NB4 (cell line): ENCODE results near the gene ZNF609.
A peak's percentile ranks its signal among the peaks of the same experiment; 100 is the strongest.

Experiments used
- DNase-seq: peaks from one replicate; pipeline ENCODE4 v3.0.0; 2010; ENCODE audit warnings: low read depth
- H3K4me3 ChIP-seq: one replicate; pipeline ENCODE4 v1.5.1; 2011; ENCODE audit warnings: mild to moderate bottlenecking, low read depth, low read length, moderate library complexity
- MAX ChIP-seq: IDR thresholded peaks from 2 replicates; pipeline ENCODE4 v1.6.1; 2011; ENCODE audit warnings: low read depth, low read length
- MYC ChIP-seq: IDR thresholded peaks from 2 replicates; pipeline ENCODE4 v1.6.1; 2011; ENCODE audit warnings: low read depth, low read length
- POLR2A ChIP-seq: IDR thresholded peaks from 2 replicates; pipeline ENCODE4 v1.6.1; 2011; ENCODE audit warnings: mild to moderate bottlenecking; ENCODE audit not compliant: insufficient read length; ENCODE audit errors: extremely low read depth
- TF ChIP-seq, protein P1 (sequence below): IDR thresholded peaks from one replicate; pipeline ENCODE4 v1.5.1; 2012; ENCODE audit warnings: low read depth, low read length

ZNF609 gene

GRCh38 chr15:64459066-64459781 is 1.2 kb upstream of the ZNF609 start:
- H3K4me3 ChIP-seq = no peak overlapping the region
- TF ChIP-seq, protein P1, sequence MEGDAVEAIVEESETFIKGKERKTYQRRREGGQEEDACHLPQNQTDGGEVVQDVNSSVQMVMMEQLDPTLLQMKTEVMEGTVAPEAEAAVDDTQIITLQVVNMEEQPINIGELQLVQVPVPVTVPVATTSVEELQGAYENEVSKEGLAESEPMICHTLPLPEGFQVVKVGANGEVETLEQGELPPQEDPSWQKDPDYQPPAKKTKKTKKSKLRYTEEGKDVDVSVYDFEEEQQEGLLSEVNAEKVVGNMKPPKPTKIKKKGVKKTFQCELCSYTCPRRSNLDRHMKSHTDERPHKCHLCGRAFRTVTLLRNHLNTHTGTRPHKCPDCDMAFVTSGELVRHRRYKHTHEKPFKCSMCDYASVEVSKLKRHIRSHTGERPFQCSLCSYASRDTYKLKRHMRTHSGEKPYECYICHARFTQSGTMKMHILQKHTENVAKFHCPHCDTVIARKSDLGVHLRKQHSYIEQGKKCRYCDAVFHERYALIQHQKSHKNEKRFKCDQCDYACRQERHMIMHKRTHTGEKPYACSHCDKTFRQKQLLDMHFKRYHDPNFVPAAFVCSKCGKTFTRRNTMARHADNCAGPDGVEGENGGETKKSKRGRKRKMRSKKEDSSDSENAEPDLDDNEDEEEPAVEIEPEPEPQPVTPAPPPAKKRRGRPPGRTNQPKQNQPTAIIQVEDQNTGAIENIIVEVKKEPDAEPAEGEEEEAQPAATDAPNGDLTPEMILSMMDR = no peak
- TF ChIP-seq MYC = no peak
- no peak for TF ChIP-seq MAX
- no peak for TF ChIP-seq POLR2A
- no peak for DNase-seq

- peak; percentile 77 for DNase-seq
Measured at GRCh38 chr15:64460724-64461720, 644 bp downstream of the ZNF609 start.

DNA sequence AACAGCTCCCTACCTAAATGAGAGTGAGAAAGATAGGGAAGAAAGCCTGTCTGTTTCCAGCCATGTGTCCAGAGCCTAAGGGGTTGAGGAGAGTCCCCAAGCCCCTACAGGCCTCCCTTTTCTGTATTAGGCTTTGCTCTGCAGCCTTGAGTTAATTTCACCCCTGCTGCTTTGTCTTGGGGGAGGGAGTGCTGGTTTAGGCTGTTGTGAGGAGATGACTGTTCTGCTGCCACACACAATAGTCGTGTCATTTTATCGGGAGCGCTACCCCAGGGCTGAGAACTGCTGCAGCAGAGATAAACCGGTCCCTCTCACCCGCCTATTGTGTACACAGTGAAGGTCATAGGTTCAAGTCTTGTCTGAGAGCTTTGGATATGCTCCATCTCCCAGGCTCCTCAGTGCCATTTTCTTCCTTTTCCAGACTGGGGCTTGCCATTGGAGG is 1.4 kb downstream of the ZNF609 start:
- peak overlapping the region; percentile 80 for H3K4me3 ChIP-seq
- TF ChIP-seq, protein P1 = no peak
- TF ChIP-seq MYC (no peak), MAX (no peak), POLR2A (no peak)
- DNase-seq = peak; percentile 25

More at GRCh38 chr15:64460724-64461720, 644 bp downstream of the ZNF609 start:
- TF ChIP-seq, protein P1 = no peak
- TF ChIP-seq MAX (no peak), MYC (no peak), POLR2A (no peak)
- H3K4me3 ChIP-seq = peak overlapping the region; percentile 80

DNA sequence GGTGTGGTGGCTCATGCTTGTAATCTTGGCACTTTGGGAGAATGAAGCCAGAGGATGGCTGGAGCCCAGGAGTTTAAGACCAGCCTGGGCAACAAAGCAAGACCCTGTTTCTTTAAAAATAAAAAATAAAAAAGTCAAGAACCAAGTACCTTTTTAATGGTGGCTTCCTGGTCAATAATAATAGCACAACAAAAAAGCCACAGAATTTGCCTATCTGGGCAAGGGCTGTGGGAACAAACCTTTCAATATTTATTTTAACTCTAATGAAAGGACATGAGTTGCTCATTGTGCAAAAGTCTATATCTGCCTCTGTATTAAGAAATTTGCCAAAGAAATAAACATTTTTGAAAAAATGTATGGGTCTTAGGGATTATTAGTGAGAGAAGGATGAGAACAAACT is 2.1 kb downstream of the ZNF609 start:
- no peak for DNase-seq
- no peak for TF ChIP-seq MAX
- no peak for TF ChIP-seq MYC
- TF ChIP-seq, protein P1 = no peak
- TF ChIP-seq POLR2A = no peak
- peak overlapping the region; percentile 80 for H3K4me3 ChIP-seq

DNA sequence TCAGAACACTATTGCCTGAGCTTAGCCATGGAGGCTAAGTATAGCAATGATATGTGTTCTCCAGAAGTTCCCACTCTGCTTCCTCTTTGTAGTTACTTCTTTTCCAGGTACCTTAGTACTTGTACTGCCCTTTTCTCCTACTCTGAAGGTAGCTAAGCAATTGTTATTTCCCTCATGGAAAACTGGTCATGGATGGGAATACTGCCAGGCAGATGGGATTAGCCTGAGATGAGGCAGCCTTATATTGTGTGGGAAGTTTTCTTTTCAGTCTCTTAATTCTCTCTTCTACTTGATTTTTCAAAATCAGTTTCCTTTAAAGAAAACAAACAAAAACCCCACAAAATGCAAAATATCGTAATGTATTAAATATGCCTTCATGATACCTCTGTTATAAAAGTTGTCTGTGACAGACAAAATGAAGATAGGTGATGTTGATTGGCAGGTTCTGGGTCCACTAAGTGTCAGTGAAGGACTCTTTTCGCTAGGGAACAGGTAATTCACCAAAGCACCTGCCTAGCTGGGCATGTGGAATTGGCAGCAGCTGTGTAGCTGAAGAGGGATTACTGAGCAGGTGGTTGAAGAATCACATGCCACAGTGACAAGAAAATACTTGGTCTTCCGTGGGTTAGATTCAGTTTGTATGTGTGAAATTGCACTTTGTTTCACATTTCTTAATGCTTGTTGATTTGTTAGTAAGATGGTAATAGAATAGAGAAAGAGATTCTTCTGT is 4.1 kb downstream of the ZNF609 start:
- no peak overlapping the region for H3K4me3 ChIP-seq
- TF ChIP-seq, protein P1 = no peak
- no peak for TF ChIP-seq MYC
- TF ChIP-seq MAX = no peak
- TF ChIP-seq POLR2A = no peak
- no peak for DNase-seq
